GM21717 (cell line): Measurements from ENCODE around the gene MMD2.

ENCODE experiments used
- ATAC-seq: cut with Tn5 transposase; IDR thresholded peaks from one replicate; pipeline ENCODE4 v1.9.1; 2021; ENCODE audit warnings: mild to moderate bottlenecking, moderate library complexity; ENCODE audit not compliant: unreplicated experiment

The MMD2 gene

GRCh38 chr7:4959306-4959705 is 319 bp upstream of the MMD2 start:
- no peak for ATAC-seq

GRCh38 chr7:4957847-4958476 is 1.0 kb downstream of the MMD2 start:
- no peak for ATAC-seq

GRCh38 chr7:4951903-4952636 is 6.9 kb downstream of the MMD2 start:
- ATAC-seq, result no peak

GRCh38 chr7:4951304-4951703 is 7.7 kb downstream of the MMD2 start:
- no peak for ATAC-seq

GRCh38 chr7:4948402-4948801 is 10.6 kb downstream of the MMD2 start:
- ATAC-seq, result no peak

GRCh38 chr7:4945949-4946348 is 13.0 kb downstream of the MMD2 start:
- no peak for ATAC-seq

- no peak for ATAC-seq
Observed at GRCh38 chr7:4944939-4945338, 14.0 kb downstream of the MMD2 start.

GRCh38 chr7:4943297-4943696 is 15.7 kb downstream of the MMD2 start:
- no peak for ATAC-seq

GRCh38 chr7:4939971-4940728 is 18.8 kb downstream of the MMD2 start:
- ATAC-seq, result no peak

- no peak for ATAC-seq
Observed at GRCh38 chr7:4937411-4937810, 21.6 kb downstream of the MMD2 start.

- no peak for ATAC-seq
Observed at GRCh38 chr7:4934419-4935025, 24.5 kb downstream of the MMD2 start.

- ATAC-seq, result no peak
Observed at GRCh38 chr7:4931943-4932342, 27.0 kb downstream of the MMD2 start.

- no peak for ATAC-seq
Observed at GRCh38 chr7:4929005-4929404, 30.0 kb downstream of the MMD2 start.

- ATAC-seq, result no peak
Observed at GRCh38 chr7:4928445-4928844, 30.5 kb downstream of the MMD2 start.

- no peak for ATAC-seq
Observed at GRCh38 chr7:4919969-4920766, 38.8 kb downstream of the MMD2 start.

- ATAC-seq, result no peak
Observed at GRCh38 chr7:4916113-4916512, 42.9 kb downstream of the MMD2 start.

GRCh38 chr7:4911111-4911828 is 47.7 kb downstream of the MMD2 start:
- no peak for ATAC-seq

GRCh38 chr7:4906682-4907081 is 52.3 kb downstream of the MMD2 start:
- ATAC-seq, result no peak

GRCh38 chr7:4905171-4905570 is 53.8 kb downstream of the MMD2 start:
- ATAC-seq, result no peak

GRCh38 chr7:4904346-4904745 is 54.6 kb downstream of the MMD2 start:
- ATAC-seq, result no peak
